Activated T-helper 1 cell treated with anti-CD3 and anti-CD28 coated beads, Interleukin-2, amount 50 U/mL, for 16 hours (primary cell): Measurements from ENCODE around the gene GPR180.
"Not testable (repeated sequence)": the region's sequence is repeated elsewhere in the genome, so short reads cannot be mapped to it uniquely, and the experiment has no call there.

Experiments used
- DNase-seq, 2 donors: peaks; one replicate each; pipeline ENCODE4 v3.0.0-alpha.2; 2020; ENCODE audit warnings: low read depth in 1 of 2, low spot score in 1 of 2

The GPR180 gene

DNA sequence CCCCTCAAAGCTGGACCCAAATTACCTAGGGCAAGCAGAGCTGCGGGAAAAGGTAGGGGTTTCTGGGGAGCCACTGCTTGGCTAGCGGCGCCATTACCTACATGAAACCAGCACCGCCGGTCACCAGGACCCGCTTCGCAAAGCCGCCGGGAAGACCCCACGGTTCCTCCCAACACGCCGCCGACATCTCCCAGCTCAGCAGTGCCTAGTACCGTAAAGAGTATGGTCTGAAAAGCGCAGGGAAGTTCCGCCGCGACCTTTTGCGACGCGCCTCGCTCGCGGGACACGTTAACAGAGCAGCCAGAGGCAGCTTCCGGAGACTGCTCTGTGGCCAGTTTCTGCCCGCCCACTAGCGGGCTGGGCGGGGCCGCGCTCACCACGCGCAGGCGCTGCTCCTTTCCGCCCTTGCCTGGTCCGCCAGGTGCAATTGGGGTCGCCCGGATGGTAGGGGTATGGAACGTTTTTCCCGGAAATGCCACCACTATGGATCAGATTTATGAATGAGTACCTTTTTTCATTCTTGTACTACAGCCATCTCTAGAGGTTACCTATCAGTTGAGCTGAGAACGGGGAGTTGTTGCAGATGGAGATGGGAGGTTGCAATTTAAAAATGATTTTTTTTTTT is 5.6 kb upstream of the GPR180 start, which contains the start of gene TGDS:
TGDS (minus strand) TSS at position 203 of the 625 bp plus-strand sequence; CDS start at position 187, 16 bp downstream.
- DNase-seq = peak; percentile 72 to 80

DNA sequence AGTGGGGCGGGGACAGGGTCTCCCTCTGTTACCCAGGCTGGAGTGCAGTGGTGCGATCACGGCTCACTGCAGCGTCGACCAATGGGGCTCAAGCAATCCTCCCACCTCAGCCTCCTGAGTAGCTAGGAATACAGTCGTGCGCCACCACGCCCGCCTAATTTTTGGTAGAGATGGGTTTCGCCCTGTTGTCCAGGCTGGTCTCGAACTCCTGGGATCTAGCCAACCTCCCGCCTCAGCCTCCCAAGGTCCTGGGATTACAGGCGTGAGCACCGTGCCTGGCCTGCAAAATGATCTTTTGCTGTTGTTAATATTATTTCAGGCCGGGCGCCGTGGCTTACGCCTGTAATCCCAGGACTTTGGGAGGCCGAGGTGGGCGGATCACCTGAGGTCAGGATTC is 5.1 kb upstream of the GPR180 start:
- no peak for DNase-seq

GRCh38 chr13:94598281-94598680 is 3.4 kb upstream of the GPR180 start:
- no peak for DNase-seq

DNA sequence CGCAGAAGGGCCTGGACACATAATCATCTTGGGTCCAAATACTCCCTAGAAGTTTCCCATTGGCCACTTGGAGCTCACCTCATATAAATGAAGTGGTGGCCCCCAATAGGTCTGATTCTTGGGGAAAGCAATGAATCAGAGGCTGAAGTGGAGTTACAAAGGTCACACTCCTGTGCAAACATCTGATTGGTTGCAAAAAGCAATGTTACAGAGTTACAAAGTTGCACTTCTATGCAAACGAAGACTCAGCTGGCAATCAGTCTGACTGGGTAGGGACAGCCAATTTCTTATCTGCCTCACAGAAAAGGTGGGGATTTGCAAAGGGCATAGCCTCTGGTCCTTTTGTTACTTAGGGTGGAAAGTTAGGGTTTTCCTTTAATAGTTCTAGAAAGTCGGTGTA is 1.8 kb upstream of the GPR180 start:
- DNase-seq = no peak

DNA sequence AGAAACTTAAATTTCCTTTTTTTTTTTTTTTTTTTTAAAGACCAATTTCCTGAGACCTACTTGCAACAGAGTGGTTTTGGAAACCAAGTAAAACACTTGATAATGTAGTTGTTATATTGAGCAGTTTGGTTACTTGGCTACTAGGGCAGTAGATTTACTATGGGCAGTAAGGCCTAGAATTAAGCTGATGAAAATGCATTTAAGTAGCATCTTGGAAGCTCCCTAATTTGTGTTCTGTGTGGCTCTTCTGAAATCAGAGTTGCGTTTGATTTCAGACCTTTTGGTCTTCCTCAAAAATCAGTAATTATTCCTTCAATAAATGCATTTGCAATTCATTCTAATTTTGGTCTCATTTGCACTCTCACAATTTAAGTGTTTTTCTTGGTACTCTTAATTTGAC is 810 bp downstream of the GPR180 start:
- no peak for DNase-seq

DNA sequence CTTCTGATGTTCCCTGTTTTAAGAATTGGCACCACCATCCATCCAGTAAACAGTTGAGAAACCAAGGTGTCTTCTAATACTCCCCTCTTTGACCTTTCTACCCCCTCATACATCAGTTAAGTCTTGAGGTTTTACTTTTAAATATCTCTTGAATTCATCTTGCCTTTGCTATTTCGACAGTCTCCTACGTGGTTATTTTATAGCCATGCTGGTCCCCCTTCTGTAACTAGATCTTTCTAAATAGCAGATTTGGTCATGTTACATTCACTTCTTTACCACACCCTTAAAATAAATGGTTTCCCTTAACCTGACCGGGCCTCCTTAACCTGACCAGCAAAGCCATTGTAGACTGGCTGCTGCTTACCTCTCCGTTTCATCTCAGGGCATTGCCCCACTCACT is 5.4 kb downstream of the GPR180 start:
- DNase-seq = no peak

DNA sequence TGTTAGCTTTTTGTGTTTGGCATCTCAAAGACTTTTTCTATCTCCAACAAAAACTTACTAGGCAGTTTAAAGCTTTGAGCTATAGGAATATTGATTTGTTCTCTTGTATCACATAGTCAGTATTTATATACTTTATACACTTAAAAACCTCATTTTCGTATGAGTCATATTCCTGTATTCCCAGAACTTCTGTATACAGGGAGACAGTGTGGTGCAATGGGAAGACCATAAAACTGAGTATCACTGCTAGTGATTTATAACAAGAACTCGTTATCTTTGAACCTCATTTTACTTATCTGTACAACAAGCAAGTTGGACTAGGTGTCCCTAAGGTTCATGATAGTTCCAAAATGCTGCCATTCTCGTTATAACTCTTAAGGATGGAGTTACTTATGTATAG is 6.3 kb downstream of the GPR180 start:
- no peak for DNase-seq

- DNase-seq = no peak
These were observed 6.9 kb downstream of the GPR180 start for GRCh38 chr13:94608586-94608985.

DNA sequence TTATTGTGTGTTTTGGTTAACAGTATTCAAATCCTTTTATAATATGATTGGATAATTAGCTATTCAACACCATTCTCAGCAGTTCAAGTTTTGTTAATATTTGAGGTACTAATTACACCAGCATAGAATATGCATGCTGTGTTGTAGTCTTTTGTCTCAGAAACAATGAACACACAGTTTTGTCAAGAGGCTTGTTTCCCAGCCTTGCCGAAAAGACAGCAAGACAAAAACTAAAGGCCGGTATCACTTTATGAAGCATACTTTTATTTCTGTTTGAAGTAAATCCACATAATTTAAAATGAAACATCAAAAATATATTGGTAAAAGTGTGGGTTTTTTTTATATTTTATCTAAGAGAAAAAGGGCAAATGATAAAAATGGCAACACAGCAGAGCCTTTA is 7.5 kb downstream of the GPR180 start:
- DNase-seq = no peak

GRCh38 chr13:94610475-94610874 is 8.8 kb downstream of the GPR180 start:
- DNase-seq = no peak

DNA sequence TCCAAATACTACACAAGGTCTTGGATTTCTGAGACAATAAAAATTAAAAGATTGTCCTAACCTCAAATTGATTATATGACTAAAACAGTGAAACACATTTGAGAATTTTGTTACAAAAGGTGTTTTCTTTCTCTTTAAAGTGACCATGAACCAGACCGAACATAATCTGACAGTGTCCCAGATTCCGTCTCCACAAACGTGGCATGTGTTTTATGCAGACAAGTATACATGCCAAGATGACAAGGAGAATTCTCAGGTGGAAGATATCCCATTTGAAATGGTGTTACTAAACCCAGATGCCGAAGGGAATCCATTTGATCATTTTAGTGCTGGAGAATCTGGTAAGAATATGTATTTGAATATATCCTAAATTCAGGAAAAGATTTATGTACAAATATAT is 10.4 kb downstream of the GPR180 start:
- no peak for DNase-seq

GRCh38 chr13:94613051-94613450 is 11.4 kb downstream of the GPR180 start:
- DNase-seq = no peak

- DNase-seq = no peak
These were observed 15.8 kb downstream of the GPR180 start for GRCh38 chr13:94617389-94618000.

- no peak for DNase-seq
These were observed 18.7 kb downstream of the GPR180 start for GRCh38 chr13:94620286-94620896.

GRCh38 chr13:94622344-94622743 is 20.7 kb downstream of the GPR180 start:
- DNase-seq = no peak

- no peak for DNase-seq
These were observed 21.7 kb downstream of the GPR180 start for GRCh38 chr13:94623316-94623715.

DNA sequence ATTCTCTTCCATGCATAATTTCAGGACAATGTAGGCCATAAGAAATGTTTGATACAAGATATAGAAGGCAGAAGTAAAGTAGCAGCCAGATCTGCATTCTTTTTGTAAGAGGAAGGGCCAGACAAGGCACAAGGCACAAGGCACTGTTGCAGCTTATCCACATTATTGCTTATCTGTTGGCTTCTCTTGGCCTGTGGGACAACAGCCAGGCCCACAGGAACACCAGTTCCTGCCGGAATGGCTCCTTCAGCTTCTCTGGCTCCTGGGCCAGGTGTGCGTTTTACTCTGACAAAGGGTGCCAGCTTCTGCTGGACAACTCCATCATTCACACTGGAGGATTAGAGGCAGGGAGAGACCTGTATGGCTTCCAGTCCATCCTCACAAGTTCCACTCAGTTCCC is 29.2 kb downstream of the GPR180 start:
- DNase-seq = no peak

GRCh38 chr13:94632226-94632980 is 30.7 kb downstream of the GPR180 start:
- no peak for DNase-seq

DNA sequence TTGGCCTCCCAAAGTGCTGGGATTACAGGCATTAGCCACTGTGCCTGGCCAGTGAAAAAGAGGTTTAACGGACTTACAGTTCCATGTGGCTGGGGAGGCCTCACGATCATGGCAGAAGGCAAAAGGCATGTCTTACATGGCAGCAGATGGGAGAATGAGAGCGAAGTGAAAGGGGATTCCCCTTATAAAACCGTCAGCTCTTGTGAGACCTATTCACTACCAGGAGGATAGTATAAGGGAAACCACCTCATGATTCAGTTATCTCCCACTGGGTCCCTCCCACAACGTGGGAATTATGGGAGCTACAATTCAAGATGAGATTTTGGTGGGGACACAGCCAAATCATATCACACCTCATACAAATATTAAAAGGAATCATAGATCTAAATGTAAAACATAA is 34.4 kb downstream of the GPR180 start:
- DNase-seq = not testable (repeated sequence)

DNA sequence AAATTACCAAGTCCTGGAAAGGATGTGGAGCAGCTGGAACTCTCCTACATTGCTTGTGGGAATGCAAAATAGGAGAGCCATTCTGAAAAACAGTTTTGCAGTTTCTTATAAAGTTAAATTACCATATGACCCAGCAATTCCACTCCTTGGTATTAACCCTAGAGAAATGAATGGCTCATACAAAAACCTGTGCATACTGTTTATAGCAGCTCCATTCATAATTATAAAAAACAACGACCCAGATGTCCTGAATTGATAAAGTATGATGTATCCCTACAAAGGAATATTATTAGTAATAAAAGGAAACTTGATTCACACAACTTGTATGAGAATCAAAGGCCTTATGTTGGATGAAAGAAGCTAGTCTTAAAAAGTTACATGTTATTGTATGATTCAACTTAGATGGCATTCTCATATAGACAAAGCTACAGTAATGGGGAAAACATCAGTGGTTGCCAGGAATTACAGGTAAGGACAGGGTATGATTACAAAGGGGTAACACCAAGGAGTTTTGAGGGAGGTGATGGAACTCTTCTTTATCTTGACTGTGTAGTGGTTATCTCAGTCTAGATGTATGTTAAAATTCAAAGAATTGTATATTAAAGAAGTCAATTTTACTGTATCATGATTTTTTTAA is 35.4 kb downstream of the GPR180 start:
- DNase-seq = no peak

- not testable (repeated sequence) for DNase-seq
These were observed 36.0 kb downstream of the GPR180 start for GRCh38 chr13:94637677-94638076.
